Gastroesophageal sphincter (tissue), 4 donors: Measurements from ENCODE around the gene ERBB2. TPM values are rescaled to one million over a fixed set of nuclear protein-coding genes. Genes with fewer than 3 reads are reported as not detected.

ENCODE experiments used
- ATAC-seq: fragments of 150-250 bp; one replicate; pipeline ENCODE4 v1.9.1; 2016; ENCODE audit warnings: mild to moderate bottlenecking, moderate library complexity
- H3K27ac ChIP-seq, 4 donors: fragments of 200-600 bp; sonication (generic) in 3 of 4; 1 replicate in 3 of 4; 2 replicates in 1 of 4; pipeline ENCODE4 v1.5.1; 2016 to 2019
- H3K27me3 ChIP-seq: fragments of 200-600 bp; sonication (generic); one replicate; pipeline ENCODE4 v1.5.1; 2019
- H3K36me3 ChIP-seq, 2 donors: fragments of 200-600 bp; sonication (generic); one replicate each; pipeline ENCODE4 v1.5.1; 2019; ENCODE audit warnings: control low read depth in 1 of 2
- H3K4me1 ChIP-seq, 3 donors: fragments of 200-600 bp; sonication (generic); 1 replicate in 2 of 3; 2 replicates in 1 of 3; pipeline ENCODE4 v1.5.1; 2016 to 2019; ENCODE audit warnings: control low read depth in 2 of 3
- H3K4me3 ChIP-seq, 2 donors: fragments of 200-600 bp; sonication (generic); one replicate each; pipeline ENCODE4 v1.5.1; 2019; ENCODE audit warnings: mild to moderate bottlenecking in 1 of 2, moderate library complexity in 1 of 2
- H3K9me3 ChIP-seq, 3 donors: fragments of 200-600 bp; sonication (generic); one replicate each; pipeline ENCODE4 v1.5.1; 2017 to 2019; ENCODE audit warnings: control low read depth in 2 of 3
- EP300 ChIP-seq: sonication (generic); formaldehyde crosslinking; IDR thresholded peaks from one replicate; pipeline ENCODE4 v1.6.1; 2017; ENCODE audit warnings: antibody characterized with exemption, mild to moderate bottlenecking
- POLR2A ChIP-seq, 2 donors: fragments of 450-650 bp; IDR thresholded peaks; one replicate each; pipeline ENCODE4 v1.6.1; 2017; ENCODE audit warnings: antibody characterized with exemption in 2 of 2, mild to moderate bottlenecking in 2 of 2, moderate library complexity in 1 of 2
- POLR2AphosphoS5 ChIP-seq: sonication (generic); formaldehyde crosslinking; IDR thresholded peaks from one replicate; pipeline ENCODE4 v1.6.1; 2017; ENCODE audit warnings: antibody characterized with exemption
- WGBS, 2 donors: methylation state at CpG; one replicate each; pipeline ENCODE4 v1.1.5; 2018; ENCODE audit warnings: low coverage in 1 of 2; 5-methylcytosine and 5-hydroxymethylcytosine counted together
- total RNA-seq, 4 donors: library from RNA; depleted of rRNA; stranded (reverse); fragments of >200 nt; gene quantifications; one replicate each; pipeline ENCODE4 v1.1.0, GENCODE V29; 2016
- TF ChIP-seq, protein P1 (sequence below), 4 experiments: fragments of 200-600 bp in 2 of 4; fragments of 450-650 bp in 2 of 4; sonication (generic) in 1 of 4; IDR thresholded peaks; one replicate each; pipeline ENCODE4 v1.5.1; 2017 to 2019; ENCODE audit warnings: antibody characterized with exemption in 4 of 4, mild to moderate bottlenecking in 2 of 4, moderate library complexity in 2 of 4

ERBB2 gene
- total RNA-seq, 4 donors from 2014 or later = 43.3 to 60.8 (median 48.2) TPM

- Histone ChIP-seq H3K4me3 (no peak overlapping the region), H3K4me1 (peaks cover 0 to 58% (median 15%) of the 10 kb centered on the region in 3 donors), H3K36me3 (peaks cover 0 to 33% of the 10 kb centered on the region in 2 donors), H3K27me3 (peaks cover 4% of the 10 kb centered on the region), H3K9me3 (no peaks in the 10 kb centered on the region), H3K27ac (peak overlapping the region in 3 of 4 donors; percentile 15 to 55 (median 45))
- no peak for ATAC-seq
- WGBS, 2 donors = 42 to 51% methylated on average over 3 to 8 of the region's 11 CpGs
- TF ChIP-seq POLR2AphosphoS5 = no peak
- TF ChIP-seq EP300 = no peak
- TF ChIP-seq, protein P1, sequence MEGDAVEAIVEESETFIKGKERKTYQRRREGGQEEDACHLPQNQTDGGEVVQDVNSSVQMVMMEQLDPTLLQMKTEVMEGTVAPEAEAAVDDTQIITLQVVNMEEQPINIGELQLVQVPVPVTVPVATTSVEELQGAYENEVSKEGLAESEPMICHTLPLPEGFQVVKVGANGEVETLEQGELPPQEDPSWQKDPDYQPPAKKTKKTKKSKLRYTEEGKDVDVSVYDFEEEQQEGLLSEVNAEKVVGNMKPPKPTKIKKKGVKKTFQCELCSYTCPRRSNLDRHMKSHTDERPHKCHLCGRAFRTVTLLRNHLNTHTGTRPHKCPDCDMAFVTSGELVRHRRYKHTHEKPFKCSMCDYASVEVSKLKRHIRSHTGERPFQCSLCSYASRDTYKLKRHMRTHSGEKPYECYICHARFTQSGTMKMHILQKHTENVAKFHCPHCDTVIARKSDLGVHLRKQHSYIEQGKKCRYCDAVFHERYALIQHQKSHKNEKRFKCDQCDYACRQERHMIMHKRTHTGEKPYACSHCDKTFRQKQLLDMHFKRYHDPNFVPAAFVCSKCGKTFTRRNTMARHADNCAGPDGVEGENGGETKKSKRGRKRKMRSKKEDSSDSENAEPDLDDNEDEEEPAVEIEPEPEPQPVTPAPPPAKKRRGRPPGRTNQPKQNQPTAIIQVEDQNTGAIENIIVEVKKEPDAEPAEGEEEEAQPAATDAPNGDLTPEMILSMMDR (IDR thresholded peaks at IDR 0.05) = peak in 3 of 4 experiments; percentile 33 to 38 (median 35)
- TF ChIP-seq POLR2A (IDR thresholded peaks at IDR 0.05) = no peak
Measured at GRCh38 chr17:39704821-39705551, 5.1 kb downstream of the ERBB2 start.

DNA sequence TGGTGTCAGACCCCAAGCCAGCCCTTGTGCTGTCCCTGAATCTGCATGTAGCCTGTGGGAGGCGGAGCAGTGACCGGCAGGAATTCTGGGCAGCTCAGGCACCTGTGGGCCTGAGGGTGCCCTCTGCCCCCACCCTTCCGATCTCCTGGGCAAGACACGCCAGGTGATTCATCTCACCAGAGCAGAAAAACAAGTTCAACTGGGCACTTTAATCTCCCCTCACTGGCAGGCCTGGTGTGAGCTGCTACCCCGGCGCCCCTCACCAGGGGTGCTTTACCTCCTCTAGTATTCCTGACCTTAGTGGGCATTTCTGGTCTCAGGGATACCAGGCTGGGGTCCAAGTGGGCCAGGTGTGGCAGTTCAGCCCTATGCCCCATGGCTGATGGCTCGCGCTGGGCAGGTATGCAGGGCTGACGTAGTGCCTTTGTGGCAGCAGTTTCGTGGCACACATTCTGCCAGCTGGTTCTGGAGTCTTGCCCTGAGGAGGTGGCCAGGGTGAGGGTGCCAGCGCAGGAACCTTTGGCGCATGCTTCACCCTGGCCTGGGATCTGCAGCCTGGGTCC lies 6.0 kb downstream of the ERBB2 start:
- TF ChIP-seq POLR2A (IDR thresholded peaks at IDR 0.05) (no peak), POLR2AphosphoS5 (no peak), EP300 (no peak)
- TF ChIP-seq, protein P1 (IDR thresholded peaks at IDR 0.05) = no peak
- 80% methylated on average over 2 of the region's 12 CpGs; no CpG with 5 or more reads in 1 of the 2 donors for WGBS, 2 donors
- Histone ChIP-seq H3K27me3 (no peaks in the 10 kb centered on the region), H3K4me1 (peaks cover 0 to 53% (median 15%) of the 10 kb centered on the region in 3 donors), H3K4me3 (no peak overlapping the region), H3K27ac (peak overlapping the region in 3 of 4 donors; percentile 15 to 55 (median 45)), H3K9me3 (no peaks in the 10 kb centered on the region), H3K36me3 (peaks cover 0 to 42% of the 10 kb centered on the region in 2 donors)
- no peak for ATAC-seq

DNA sequence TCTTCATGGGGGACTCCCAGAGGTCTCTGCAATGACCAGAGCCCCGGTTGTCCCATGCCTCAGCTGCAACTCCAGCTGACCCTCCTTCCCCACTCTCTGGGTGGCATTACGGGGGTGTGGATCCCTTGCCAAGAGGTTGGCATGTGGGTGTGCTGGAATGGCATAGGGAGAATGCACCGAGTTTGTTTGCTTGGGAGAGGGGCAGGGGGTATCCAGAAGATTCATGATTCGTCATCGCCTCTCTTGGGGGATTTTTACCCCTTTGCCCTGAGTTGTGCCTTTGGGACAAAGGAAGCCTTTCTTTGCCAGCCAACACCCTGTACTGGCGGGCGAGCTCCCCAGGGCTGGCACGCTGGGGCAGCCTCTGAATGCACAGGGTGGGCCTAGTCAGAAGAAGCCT lies 6.5 kb downstream of the ERBB2 start:
- Histone ChIP-seq H3K27me3 (no peaks in the 10 kb centered on the region), H3K27ac (peak overlapping the region in 2 of 4 donors; percentile 45 to 55), H3K4me3 (no peak overlapping the region), H3K9me3 (no peaks in the 10 kb centered on the region), H3K4me1 (peaks cover 0 to 48% (median 10%) of the 10 kb centered on the region in 3 donors), H3K36me3 (peaks cover 0 to 47% of the 10 kb centered on the region in 2 donors)
- no peak for ATAC-seq
- no peak for TF ChIP-seq EP300
- TF ChIP-seq POLR2A (IDR thresholded peaks at IDR 0.05) = no peak
- WGBS, 2 donors = 63% methylated on average over 2 of the region's 8 CpGs; no CpG with 5 or more reads in 1 of the 2 donors

GRCh38 chr17:39706921-39707337 lies 7.1 kb downstream of the ERBB2 start:
- 67 to 100% methylated on average over 1 of the region's 7 CpGs for WGBS, 2 donors
- Histone ChIP-seq H3K4me1 (peaks cover 0 to 42% (median 5%) of the 10 kb centered on the region in 3 donors), H3K9me3 (no peaks in the 10 kb centered on the region), H3K27ac (peak overlapping the region in 2 of 4 donors; percentile 44 to 45), H3K4me3 (no peak overlapping the region), H3K36me3 (peaks cover 0 to 53% of the 10 kb centered on the region in 2 donors), H3K27me3 (no peaks in the 10 kb centered on the region)
- TF ChIP-seq POLR2A (IDR thresholded peaks at IDR 0.05) (no peak), EP300 (no peak), POLR2AphosphoS5 (no peak)
- TF ChIP-seq, protein P1 (IDR thresholded peaks at IDR 0.05) = no peak
- ATAC-seq = no peak

GRCh38 chr17:39709319-39709997 lies 9.6 kb downstream of the ERBB2 start:
- peaks cover 0 to 17% (median 4%) of the 10 kb centered on the region in 3 donors for H3K4me1 ChIP-seq
- TF ChIP-seq POLR2AphosphoS5 = no peak
- TF ChIP-seq POLR2A (IDR thresholded peaks at IDR 0.05) = no peak
- no peak overlapping the region for H3K27ac ChIP-seq
- ATAC-seq = no peak
- no peaks in the 10 kb centered on the region for H3K9me3 ChIP-seq
- H3K27me3 ChIP-seq = no peaks in the 10 kb centered on the region
- 91% methylated on average over 7 of the region's 14 CpGs; no CpG with 5 or more reads in 1 of the 2 donors for WGBS, 2 donors
- H3K4me3 ChIP-seq = no peak overlapping the region
- H3K36me3 ChIP-seq = peaks cover 0 to 78% of the 10 kb centered on the region in 2 donors
